Measurements from ENCODE around the gene PDSS2.

- TF ChIP-seq CTCF (IDR thresholded peaks at IDR 0.05) (no peak), POLR2AphosphoS5 (IDR thresholded peaks at IDR 0.05; ENCODE audit: insufficient read depth in 1 of 2, low read depth in 1 of 2) (no peak)
These were observed 192.4 kb downstream of the PDSS2 start for GRCh38 chr6:107267006-107267405.
